Measurements from ENCODE around the gene ATG5. TPM values are rescaled to one million over a fixed set of nuclear protein-coding genes. Genes with fewer than 3 reads are reported as not detected.

ATG5 gene
- total and polyA plus RNA-seq, 2 experiments from 2014 or later, result 31.6 to 48.2 TPM

DNA sequence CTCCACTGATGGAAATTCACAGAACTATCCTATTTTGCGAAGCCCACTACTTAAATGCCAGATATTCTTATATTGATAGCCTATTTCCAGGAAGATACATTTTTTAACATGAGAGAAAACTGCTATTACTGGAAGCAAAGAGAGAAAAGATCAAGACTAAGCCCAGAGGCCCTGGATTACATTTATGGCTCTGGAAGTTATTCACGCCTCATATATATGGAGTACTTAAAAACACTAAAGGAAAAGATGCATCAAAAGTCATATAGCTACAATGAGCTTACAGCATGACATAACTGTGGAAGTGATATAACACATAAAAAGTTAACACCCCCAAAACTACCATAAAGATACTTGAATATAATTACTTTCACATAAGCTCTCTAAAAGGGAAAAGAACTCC, 19.8 kb downstream of the ATG5 start:
- H3K4me2 ChIP-seq, result no peak overlapping the region
- H3K4me3 ChIP-seq, result no peak overlapping the region
- H3K4me1 Mint-ChIP-seq, result peaks cover 6% of the 10 kb centered on the region; the same call in 1 of the 3 replicates
- H3K27me3 Mint-ChIP-seq (ENCODE audit: insufficient read depth, low read depth, poor library complexity), result no peaks in the 10 kb centered on the region
- H2AFZ ChIP-seq, result no peak overlapping the region
- H3K27ac Mint-ChIP-seq, result no peak overlapping the region
- no peaks in the 10 kb centered on the region for H3K4me1 ChIP-seq (ENCODE audit: insufficient read depth)
- H3K9me3 Mint-ChIP-seq, result no peaks in the 10 kb centered on the region
- H3K27ac ChIP-seq (ENCODE audit: low read depth), result no peak overlapping the region
- TF ChIP-seq, protein P1, sequence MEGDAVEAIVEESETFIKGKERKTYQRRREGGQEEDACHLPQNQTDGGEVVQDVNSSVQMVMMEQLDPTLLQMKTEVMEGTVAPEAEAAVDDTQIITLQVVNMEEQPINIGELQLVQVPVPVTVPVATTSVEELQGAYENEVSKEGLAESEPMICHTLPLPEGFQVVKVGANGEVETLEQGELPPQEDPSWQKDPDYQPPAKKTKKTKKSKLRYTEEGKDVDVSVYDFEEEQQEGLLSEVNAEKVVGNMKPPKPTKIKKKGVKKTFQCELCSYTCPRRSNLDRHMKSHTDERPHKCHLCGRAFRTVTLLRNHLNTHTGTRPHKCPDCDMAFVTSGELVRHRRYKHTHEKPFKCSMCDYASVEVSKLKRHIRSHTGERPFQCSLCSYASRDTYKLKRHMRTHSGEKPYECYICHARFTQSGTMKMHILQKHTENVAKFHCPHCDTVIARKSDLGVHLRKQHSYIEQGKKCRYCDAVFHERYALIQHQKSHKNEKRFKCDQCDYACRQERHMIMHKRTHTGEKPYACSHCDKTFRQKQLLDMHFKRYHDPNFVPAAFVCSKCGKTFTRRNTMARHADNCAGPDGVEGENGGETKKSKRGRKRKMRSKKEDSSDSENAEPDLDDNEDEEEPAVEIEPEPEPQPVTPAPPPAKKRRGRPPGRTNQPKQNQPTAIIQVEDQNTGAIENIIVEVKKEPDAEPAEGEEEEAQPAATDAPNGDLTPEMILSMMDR (conservative IDR thresholded peaks at IDR 0.05; ENCODE audit: low read depth in 2 of 2), result no peak
- TF ChIP-seq JUNB (IDR thresholded peaks at IDR 0.05; ENCODE audit: unreplicated experiment) (no peak), POLR2AphosphoS5 (IDR thresholded peaks at IDR 0.05; ENCODE audit: low read depth) (no peak), EZH2 (IDR thresholded peaks at IDR 0.05; ENCODE audit: low read depth, unreplicated experiment) (no peak), ZNF114 (CRISPR knock-in tag; IDR thresholded peaks at IDR 0.05) (no peak), NANOG (IDR thresholded peaks at IDR 0.05; ENCODE audit: borderline replicate concordance) (no peak), STAT1 (IDR thresholded peaks at IDR 0.05; ENCODE audit: unreplicated experiment) (no peak)
- TF ChIP-seq, protein P2, sequence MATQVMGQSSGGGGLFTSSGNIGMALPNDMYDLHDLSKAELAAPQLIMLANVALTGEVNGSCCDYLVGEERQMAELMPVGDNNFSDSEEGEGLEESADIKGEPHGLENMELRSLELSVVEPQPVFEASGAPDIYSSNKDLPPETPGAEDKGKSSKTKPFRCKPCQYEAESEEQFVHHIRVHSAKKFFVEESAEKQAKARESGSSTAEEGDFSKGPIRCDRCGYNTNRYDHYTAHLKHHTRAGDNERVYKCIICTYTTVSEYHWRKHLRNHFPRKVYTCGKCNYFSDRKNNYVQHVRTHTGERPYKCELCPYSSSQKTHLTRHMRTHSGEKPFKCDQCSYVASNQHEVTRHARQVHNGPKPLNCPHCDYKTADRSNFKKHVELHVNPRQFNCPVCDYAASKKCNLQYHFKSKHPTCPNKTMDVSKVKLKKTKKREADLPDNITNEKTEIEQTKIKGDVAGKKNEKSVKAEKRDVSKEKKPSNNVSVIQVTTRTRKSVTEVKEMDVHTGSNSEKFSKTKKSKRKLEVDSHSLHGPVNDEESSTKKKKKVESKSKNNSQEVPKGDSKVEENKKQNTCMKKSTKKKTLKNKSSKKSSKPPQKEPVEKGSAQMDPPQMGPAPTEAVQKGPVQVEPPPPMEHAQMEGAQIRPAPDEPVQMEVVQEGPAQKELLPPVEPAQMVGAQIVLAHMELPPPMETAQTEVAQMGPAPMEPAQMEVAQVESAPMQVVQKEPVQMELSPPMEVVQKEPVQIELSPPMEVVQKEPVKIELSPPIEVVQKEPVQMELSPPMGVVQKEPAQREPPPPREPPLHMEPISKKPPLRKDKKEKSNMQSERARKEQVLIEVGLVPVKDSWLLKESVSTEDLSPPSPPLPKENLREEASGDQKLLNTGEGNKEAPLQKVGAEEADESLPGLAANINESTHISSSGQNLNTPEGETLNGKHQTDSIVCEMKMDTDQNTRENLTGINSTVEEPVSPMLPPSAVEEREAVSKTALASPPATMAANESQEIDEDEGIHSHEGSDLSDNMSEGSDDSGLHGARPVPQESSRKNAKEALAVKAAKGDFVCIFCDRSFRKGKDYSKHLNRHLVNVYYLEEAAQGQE (IDR thresholded peaks at IDR 0.05; ENCODE audit: unreplicated experiment), result no peak
- TF ChIP-seq, protein P3, sequence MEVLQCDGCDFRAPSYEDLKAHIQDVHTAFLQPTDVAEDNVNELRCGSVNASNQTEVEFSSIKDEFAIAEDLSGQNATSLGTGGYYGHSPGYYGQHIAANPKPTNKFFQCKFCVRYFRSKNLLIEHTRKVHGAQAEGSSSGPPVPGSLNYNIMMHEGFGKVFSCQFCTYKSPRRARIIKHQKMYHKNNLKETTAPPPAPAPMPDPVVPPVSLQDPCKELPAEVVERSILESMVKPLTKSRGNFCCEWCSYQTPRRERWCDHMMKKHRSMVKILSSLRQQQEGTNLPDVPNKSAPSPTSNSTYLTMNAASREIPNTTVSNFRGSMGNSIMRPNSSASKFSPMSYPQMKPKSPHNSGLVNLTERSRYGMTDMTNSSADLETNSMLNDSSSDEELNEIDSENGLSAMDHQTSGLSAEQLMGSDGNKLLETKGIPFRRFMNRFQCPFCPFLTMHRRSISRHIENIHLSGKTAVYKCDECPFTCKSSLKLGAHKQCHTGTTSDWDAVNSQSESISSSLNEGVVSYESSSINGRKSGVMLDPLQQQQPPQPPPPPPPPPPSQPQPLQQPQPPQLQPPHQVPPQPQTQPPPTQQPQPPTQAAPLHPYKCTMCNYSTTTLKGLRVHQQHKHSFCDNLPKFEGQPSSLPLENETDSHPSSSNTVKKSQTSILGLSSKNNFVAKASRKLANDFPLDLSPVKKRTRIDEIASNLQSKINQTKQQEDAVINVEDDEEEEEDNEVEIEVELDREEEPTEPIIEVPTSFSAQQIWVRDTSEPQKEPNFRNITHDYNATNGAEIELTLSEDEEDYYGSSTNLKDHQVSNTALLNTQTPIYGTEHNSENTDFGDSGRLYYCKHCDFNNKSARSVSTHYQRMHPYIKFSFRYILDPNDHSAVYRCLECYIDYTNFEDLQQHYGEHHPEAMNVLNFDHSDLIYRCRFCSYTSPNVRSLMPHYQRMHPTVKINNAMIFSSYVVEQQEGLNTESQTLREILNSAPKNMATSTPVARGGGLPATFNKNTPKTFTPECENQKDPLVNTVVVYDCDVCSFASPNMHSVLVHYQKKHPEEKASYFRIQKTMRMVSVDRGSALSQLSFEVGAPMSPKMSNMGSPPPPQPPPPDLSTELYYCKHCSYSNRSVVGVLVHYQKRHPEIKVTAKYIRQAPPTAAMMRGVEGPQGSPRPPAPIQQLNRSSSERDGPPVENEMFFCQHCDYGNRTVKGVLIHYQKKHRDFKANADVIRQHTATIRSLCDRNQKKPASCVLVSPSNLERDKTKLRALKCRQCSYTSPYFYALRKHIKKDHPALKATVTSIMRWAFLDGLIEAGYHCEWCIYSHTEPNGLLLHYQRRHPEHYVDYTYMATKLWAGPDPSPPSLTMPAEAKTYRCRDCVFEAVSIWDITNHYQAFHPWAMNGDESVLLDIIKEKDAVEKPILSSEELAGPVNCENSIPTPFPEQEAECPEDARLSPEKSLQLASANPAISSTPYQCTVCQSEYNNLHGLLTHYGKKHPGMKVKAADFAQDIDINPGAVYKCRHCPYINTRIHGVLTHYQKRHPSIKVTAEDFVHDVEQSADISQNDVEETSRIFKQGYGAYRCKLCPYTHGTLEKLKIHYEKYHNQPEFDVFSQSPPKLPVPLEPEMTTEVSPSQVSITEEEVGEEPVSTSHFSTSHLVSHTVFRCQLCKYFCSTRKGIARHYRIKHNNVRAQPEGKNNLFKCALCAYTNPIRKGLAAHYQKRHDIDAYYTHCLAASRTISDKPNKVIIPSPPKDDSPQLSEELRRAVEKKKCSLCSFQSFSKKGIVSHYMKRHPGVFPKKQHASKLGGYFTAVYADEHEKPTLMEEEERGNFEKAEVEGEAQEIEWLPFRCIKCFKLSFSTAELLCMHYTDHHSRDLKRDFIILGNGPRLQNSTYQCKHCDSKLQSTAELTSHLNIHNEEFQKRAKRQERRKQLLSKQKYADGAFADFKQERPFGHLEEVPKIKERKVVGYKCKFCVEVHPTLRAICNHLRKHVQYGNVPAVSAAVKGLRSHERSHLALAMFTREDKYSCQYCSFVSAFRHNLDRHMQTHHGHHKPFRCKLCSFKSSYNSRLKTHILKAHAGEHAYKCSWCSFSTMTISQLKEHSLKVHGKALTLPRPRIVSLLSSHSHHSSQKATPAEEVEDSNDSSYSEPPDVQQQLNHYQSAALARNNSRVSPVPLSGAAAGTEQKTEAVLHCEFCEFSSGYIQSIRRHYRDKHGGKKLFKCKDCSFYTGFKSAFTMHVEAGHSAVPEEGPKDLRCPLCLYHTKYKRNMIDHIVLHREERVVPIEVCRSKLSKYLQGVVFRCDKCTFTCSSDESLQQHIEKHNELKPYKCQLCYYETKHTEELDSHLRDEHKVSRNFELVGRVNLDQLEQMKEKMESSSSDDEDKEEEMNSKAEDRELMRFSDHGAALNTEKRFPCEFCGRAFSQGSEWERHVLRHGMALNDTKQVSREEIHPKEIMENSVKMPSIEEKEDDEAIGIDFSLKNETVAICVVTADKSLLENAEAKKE (CRISPR knock-in tag; IDR thresholded peaks at IDR 0.05), result no peak
- no peaks in the 10 kb centered on the region for H3F3A ChIP-seq (replicated peaks; ENCODE audit: low read depth)
- no peak overlapping the region for H3K4me3 Mint-ChIP-seq
- H3K36me3 Mint-ChIP-seq (ENCODE audit: low read depth), result peaks cover 2% of the 10 kb centered on the region; the same call in 1 of the 3 replicates
- no peaks in the 10 kb centered on the region for H3K27me3 ChIP-seq (ENCODE audit: insufficient read depth)
- no peaks in the 10 kb centered on the region; the same call in 1 of the 2 replicates for H3K36me3 ChIP-seq (ENCODE audit: insufficient read depth)
- H4K20me1 ChIP-seq (replicated peaks; ENCODE audit: insufficient read depth), result peaks cover 15% of the 10 kb centered on the region
- H3K79me2 ChIP-seq (replicated peaks; ENCODE audit: insufficient read depth), result peaks cover 90% of the 10 kb centered on the region
- DNase-seq (ENCODE audit: low spot score) (no peak), ATAC-seq (no peak)
- no peaks in the 10 kb centered on the region for H3K9me2 ChIP-seq (ENCODE audit: insufficient read depth)
